ENCODE measurements around the gene LDLRAD4.

The LDLRAD4 gene

GRCh38 chr18:13232086-13232917, 13.7 kb downstream of the LDLRAD4 start:
- DNase-seq: no peak

GRCh38 chr18:13232971-13233786, 14.6 kb downstream of the LDLRAD4 start:
- peak; percentile 46 for DNase-seq

GRCh38 chr18:13233787-13234783, 15.5 kb downstream of the LDLRAD4 start:
- DNase-seq: no peak

GRCh38 chr18:13235421-13235831, 16.9 kb downstream of the LDLRAD4 start:
- no peak for DNase-seq

GRCh38 chr18:13235981-13236380, 17.4 kb downstream of the LDLRAD4 start:
- DNase-seq: no peak

GRCh38 chr18:13236411-13236810, 17.9 kb downstream of the LDLRAD4 start:
- no peak for DNase-seq

- DNase-seq: no peak
Measured at GRCh38 chr18:13237073-13237472, 18.5 kb downstream of the LDLRAD4 start.

- no peak for DNase-seq
Measured at GRCh38 chr18:13237641-13238040, 19.1 kb downstream of the LDLRAD4 start.

GRCh38 chr18:13239171-13239956, 20.8 kb downstream of the LDLRAD4 start:
- no peak for DNase-seq

GRCh38 chr18:13240060-13240725, 21.6 kb downstream of the LDLRAD4 start:
- DNase-seq: no peak

GRCh38 chr18:13241083-13241892, 22.7 kb downstream of the LDLRAD4 start:
- DNase-seq: no peak

GRCh38 chr18:13241893-13242175, 23.3 kb downstream of the LDLRAD4 start:
- DNase-seq: no peak

- DNase-seq: no peak
Measured at GRCh38 chr18:13242797-13243196, 24.2 kb downstream of the LDLRAD4 start.

- no peak for DNase-seq
Measured at GRCh38 chr18:13243363-13243762, 24.8 kb downstream of the LDLRAD4 start.

- DNase-seq: no peak
Measured at GRCh38 chr18:13244135-13244534, 25.6 kb downstream of the LDLRAD4 start.

- peak; percentile 54 for DNase-seq
Measured at GRCh38 chr18:13245481-13246000, 27.0 kb downstream of the LDLRAD4 start.

GRCh38 chr18:13246121-13246520, 27.6 kb downstream of the LDLRAD4 start:
- peak; percentile 7 for DNase-seq

GRCh38 chr18:13246591-13246990, 28.0 kb downstream of the LDLRAD4 start:
- no peak for DNase-seq

GRCh38 chr18:13247506-13247905, 28.9 kb downstream of the LDLRAD4 start:
- DNase-seq: no peak

- no peak for DNase-seq
Measured at GRCh38 chr18:13252686-13253410, 34.3 kb downstream of the LDLRAD4 start.

Measured in NCI-H510A treated with DMSO at 0.1 percent for 48 hours (cell line).